Stimulated activated CD4-positive, alpha-beta T cell treated with anti-CD3 and anti-CD28 coated beads, Interleukin-12 subunit alpha, Interleukin-12 subunit beta, amount 100 ng/mL, for 4 hours (primary cell): ENCODE data around the gene ATP11A.

Experiments used
- DNase-seq: peaks from one replicate; pipeline ENCODE4 v3.0.0-alpha.2; 2020

The ATP11A gene

GRCh38 chr13:112885782-112886268, 196.0 kb downstream of the ATP11A start:
- no peak for DNase-seq

- DNase-seq = no peak
Measured at GRCh38 chr13:112887151-112887550, 197.3 kb downstream of the ATP11A start.

- no peak for DNase-seq
Measured at GRCh38 chr13:112887557-112887991, 197.7 kb downstream of the ATP11A start.

- DNase-seq = no peak
Measured at GRCh38 chr13:112888238-112889111, 198.6 kb downstream of the ATP11A start.

GRCh38 chr13:112889351-112890290, 199.8 kb downstream of the ATP11A start:
- no peak for DNase-seq

GRCh38 chr13:112890316-112891145, 200.7 kb downstream of the ATP11A start:
- DNase-seq = no peak

GRCh38 chr13:112891477-112892401, 201.9 kb downstream of the ATP11A start:
- no peak for DNase-seq

GRCh38 chr13:112892426-112893206, 202.8 kb downstream of the ATP11A start:
- no peak for DNase-seq

- DNase-seq = no peak
Measured at GRCh38 chr13:112893207-112893569, 203.3 kb downstream of the ATP11A start.

GRCh38 chr13:112893570-112894422, 204.0 kb downstream of the ATP11A start:
- peak; percentile 11 for DNase-seq

GRCh38 chr13:112894423-112894672, 204.5 kb downstream of the ATP11A start:
- no peak for DNase-seq

GRCh38 chr13:112894673-112895481, 205.0 kb downstream of the ATP11A start:
- no peak for DNase-seq

GRCh38 chr13:112895521-112896465, 206.0 kb downstream of the ATP11A start:
- no peak for DNase-seq

- DNase-seq = no peak
Measured at GRCh38 chr13:112896736-112897602, 207.1 kb downstream of the ATP11A start.

GRCh38 chr13:112897603-112897955, 207.7 kb downstream of the ATP11A start:
- no peak for DNase-seq

- no peak for DNase-seq
Measured at GRCh38 chr13:112897956-112898620, 208.2 kb downstream of the ATP11A start.
